GM12873 (cell line): ENCODE results near the gene TFDP3.
A peak's percentile ranks its signal among the peaks of the same experiment; 100 is the strongest.

Experiments
- CTCF ChIP-seq: IDR thresholded peaks from 2 replicates; pipeline ENCODE4 v1.5.1; 2012; ENCODE audit warnings: low read depth, mild to moderate bottlenecking, moderate library complexity, low read length, control low read depth; ENCODE audit not compliant: insufficient read depth; ENCODE audit errors: missing control alignments

TFDP3 gene

GRCh38 chrX:133175162-133175561 lies 43.0 kb downstream of the TFDP3 start:
- no peak for TF ChIP-seq CTCF

- TF ChIP-seq CTCF: peak; percentile 41
Measured at GRCh38 chrX:133171962-133172708, 46.0 kb downstream of the TFDP3 start.
